Testis (tissue), 3 donors: ENCODE data around the gene SLC12A3. TPM values are rescaled to one million over a fixed set of nuclear protein-coding genes. Genes with fewer than 3 reads are reported as not detected.

Experiments
- DNase-seq: peaks from one replicate; pipeline ENCODE4 v3.0.0-alpha.2; 2019
- H3K27ac ChIP-seq, 2 donors: fragments of 200-600 bp; sonication (generic); one replicate each; pipeline ENCODE4 v1.5.1; 2019
- H3K27me3 ChIP-seq: fragments of 200-600 bp; sonication (generic); one replicate; pipeline ENCODE4 v1.5.1; 2019
- H3K36me3 ChIP-seq: fragments of 200-600 bp; sonication (generic); one replicate; pipeline ENCODE4 v1.5.1; 2017; ENCODE audit warnings: low read depth; ENCODE audit errors: missing control alignments
- H3K4me1 ChIP-seq: fragments of 200-600 bp; sonication (generic); one replicate; pipeline ENCODE4 v1.5.1; 2019
- H3K4me3 ChIP-seq, 2 donors: fragments of 200-600 bp; sonication (generic); one replicate each; pipeline ENCODE4 v1.5.1; 2017 to 2019
- H3K9me3 ChIP-seq: fragments of 200-600 bp; sonication (generic); one replicate; pipeline ENCODE4 v1.5.1; 2017
- POLR2A ChIP-seq: fragments of 450-650 bp; IDR thresholded peaks from one replicate; pipeline ENCODE4 v1.6.1; 2017; ENCODE audit warnings: antibody characterized with exemption, mild to moderate bottlenecking, moderate library complexity
- WGBS, 2 donors: methylation state at CpG; one replicate each; pipeline ENCODE4 v1.1.5; 2018; 5-methylcytosine and 5-hydroxymethylcytosine counted together
- intact Hi-C: fragments of 100-400 bp; cut with DNase I; formaldehyde crosslinking; loops from one replicate; pipeline ENCODE4 v1.15.1; 2023; ENCODE audit warnings: low total_unique reads
- polyA plus RNA-seq: library from polyadenylated mRNA; stranded (reverse); fragments of 350-450 nt; fragmentation: Illumina TruSeq; extraction: RNeasy Lipid Tissue Mini Kit (QIAGEN cat#74804); gene quantifications from one replicate; pipeline ENCODE4 v1.2.3, GENCODE V29; 2014; ENCODE audit warnings: low read depth, low replicate concordance; ENCODE audit not compliant: insufficient read depth
- total RNA-seq, 2 donors: library from RNA; depleted of rRNA; stranded (reverse); fragments of >200 nt; gene quantifications; one replicate each; pipeline ENCODE4 v1.2.3, GENCODE V29; 2016
- TF ChIP-seq, protein P1 (sequence below), 3 experiments: fragments of 450-650 bp in 2 of 3; fragments of 200-600 bp in 1 of 3; sonication (generic) in 1 of 3; IDR thresholded peaks; one replicate each; pipeline ENCODE4 v1.5.1; 2016 to 2019; ENCODE audit warnings: antibody characterized with exemption in 3 of 3, mild to moderate bottlenecking in 2 of 3, moderate library complexity in 1 of 3

Gene SLC12A3
- total and polyA plus RNA-seq, 3 donors from 2014 or later, result 0.16 to 1.1 (median 0.16) TPM

- H3K36me3 ChIP-seq, result no peaks in the 10 kb centered on the region
- intact Hi-C loops, result no loop called here
- no peak for DNase-seq
- H3K4me1 ChIP-seq, result no peaks in the 10 kb centered on the region
- no peaks in the 10 kb centered on the region for H3K27me3 ChIP-seq
- no peaks in the 10 kb centered on the region for H3K9me3 ChIP-seq
- no peak overlapping the region for H3K27ac ChIP-seq
- TF ChIP-seq, protein P1, sequence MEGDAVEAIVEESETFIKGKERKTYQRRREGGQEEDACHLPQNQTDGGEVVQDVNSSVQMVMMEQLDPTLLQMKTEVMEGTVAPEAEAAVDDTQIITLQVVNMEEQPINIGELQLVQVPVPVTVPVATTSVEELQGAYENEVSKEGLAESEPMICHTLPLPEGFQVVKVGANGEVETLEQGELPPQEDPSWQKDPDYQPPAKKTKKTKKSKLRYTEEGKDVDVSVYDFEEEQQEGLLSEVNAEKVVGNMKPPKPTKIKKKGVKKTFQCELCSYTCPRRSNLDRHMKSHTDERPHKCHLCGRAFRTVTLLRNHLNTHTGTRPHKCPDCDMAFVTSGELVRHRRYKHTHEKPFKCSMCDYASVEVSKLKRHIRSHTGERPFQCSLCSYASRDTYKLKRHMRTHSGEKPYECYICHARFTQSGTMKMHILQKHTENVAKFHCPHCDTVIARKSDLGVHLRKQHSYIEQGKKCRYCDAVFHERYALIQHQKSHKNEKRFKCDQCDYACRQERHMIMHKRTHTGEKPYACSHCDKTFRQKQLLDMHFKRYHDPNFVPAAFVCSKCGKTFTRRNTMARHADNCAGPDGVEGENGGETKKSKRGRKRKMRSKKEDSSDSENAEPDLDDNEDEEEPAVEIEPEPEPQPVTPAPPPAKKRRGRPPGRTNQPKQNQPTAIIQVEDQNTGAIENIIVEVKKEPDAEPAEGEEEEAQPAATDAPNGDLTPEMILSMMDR (IDR thresholded peaks at IDR 0.05), result no peak
- no peak for TF ChIP-seq POLR2A
- H3K4me3 ChIP-seq, result no peak overlapping the region
- 92 to 97% methylated on average over 6 of the region's 6 CpGs for WGBS, 2 donors
Measured at GRCh38 chr16:56948234-56948633, 83.2 kb downstream of the SLC12A3 start.

DNA sequence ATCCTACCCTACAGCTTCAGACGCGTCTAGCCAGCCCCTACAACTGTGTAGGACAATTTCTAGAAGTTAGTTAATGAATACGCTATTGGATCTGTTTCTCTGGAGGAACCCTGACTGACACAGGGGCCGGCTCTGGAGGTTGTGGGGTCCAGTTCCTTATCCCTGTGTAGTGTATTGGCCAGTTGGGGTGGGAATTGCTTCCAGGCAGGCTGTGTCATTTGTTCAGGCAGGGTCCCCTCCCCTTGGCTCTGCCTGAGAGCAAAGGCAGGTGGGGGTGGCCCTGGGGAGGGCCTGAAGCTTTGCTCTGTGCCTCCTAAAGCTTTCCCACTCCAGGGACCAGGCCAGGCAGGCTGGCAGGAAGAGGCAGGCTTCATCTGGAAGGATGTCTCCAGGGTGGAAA lies 85.0 kb downstream of the SLC12A3 start:
- WGBS, 2 donors, result 76 to 80% methylated on average over 4 of the region's 4 CpGs
- no peaks in the 10 kb centered on the region for H3K4me1 ChIP-seq
- no peaks in the 10 kb centered on the region for H3K27me3 ChIP-seq
- intact Hi-C loops, result no loop called here
- no peaks in the 10 kb centered on the region for H3K36me3 ChIP-seq
- no peaks in the 10 kb centered on the region for H3K9me3 ChIP-seq
- H3K4me3 ChIP-seq, result no peak overlapping the region
- TF ChIP-seq, protein P1 (IDR thresholded peaks at IDR 0.05), result no peak
- TF ChIP-seq POLR2A, result no peak
- no peak for DNase-seq
- H3K27ac ChIP-seq, result no peak overlapping the region

GRCh38 chr16:56950455-56950854 lies 85.4 kb downstream of the SLC12A3 start:
- no peak overlapping the region for H3K27ac ChIP-seq
- H3K9me3 ChIP-seq, result no peaks in the 10 kb centered on the region
- no peak overlapping the region for H3K4me3 ChIP-seq
- DNase-seq, result no peak
- H3K4me1 ChIP-seq, result no peaks in the 10 kb centered on the region
- TF ChIP-seq, protein P1 (IDR thresholded peaks at IDR 0.05), result no peak
- no peak for TF ChIP-seq POLR2A
- no peaks in the 10 kb centered on the region for H3K36me3 ChIP-seq
- 94 to 96% methylated on average over 7 of the region's 7 CpGs for WGBS, 2 donors
- H3K27me3 ChIP-seq, result no peaks in the 10 kb centered on the region
- intact Hi-C loops, result no loop called here

GRCh38 chr16:56950881-56951771 lies 86.1 kb downstream of the SLC12A3 start:
- TF ChIP-seq, protein P1 (IDR thresholded peaks at IDR 0.05), result peak in 1 of 3 experiments; percentile 32
- TF ChIP-seq POLR2A, result no peak

More at GRCh38 chr16:56950881-56951771, 86.1 kb downstream of the SLC12A3 start:
- 78% methylated on average over 14 to 15 of the region's 15 CpGs for WGBS, 2 donors
- intact Hi-C loops, result no loop called here
- Histone ChIP-seq H3K27me3 (no peaks in the 10 kb centered on the region), H3K4me1 (no peaks in the 10 kb centered on the region), H3K36me3 (no peaks in the 10 kb centered on the region), H3K27ac (no peak overlapping the region), H3K9me3 (no peaks in the 10 kb centered on the region), H3K4me3 (no peak overlapping the region)
- DNase-seq, result peak; percentile 44
